CD4-positive, alpha-beta T cell (primary cell): ENCODE measurements around the gene STARD7. TPM values are rescaled to one million over a fixed set of nuclear protein-coding genes. Genes with fewer than 3 reads are reported as not detected.

Source experiments
- ATAC-seq: fragments of 200-7000 bp; cut with Tn5 transposase; one replicate; pipeline ENCODE4 v1.10.0; 2022; ENCODE audit warnings: mild to moderate bottlenecking; ENCODE audit not compliant: poor library complexity
- CTCF ChIA-PET: fragments of 350-600 bp; sonication (Branson Sonifier 250); formaldehyde crosslinking; loops from one replicate; lab custom pipeline; 2021; ENCODE audit warnings: antibody characterized with exemption, inconsistent platforms; lab: Charles Lee
- POLR2A ChIA-PET: fragments of 350-600 bp; sonication (Branson Sonifier 250); formaldehyde crosslinking; loops from one replicate; lab custom pipeline; 2021; ENCODE audit warnings: antibody characterized with exemption, inconsistent platforms; lab: Charles Lee
- DNase-seq, 14 experiments: peaks; one replicate each; pipeline ENCODE4 v3.0.0-alpha.2; 2013 to 2020; ENCODE audit warnings: mixed read lengths in 2 of 14
- H3K27ac ChIP-seq, 2 donors: one replicate each; pipeline versions ENCODE4 v1.5.1 to v1.7.0; 2013; ENCODE audit warnings: low read length in 2 of 2, low read depth in 1 of 2, mild to moderate bottlenecking in 1 of 2
- H3K27me3 ChIP-seq, 2 experiments: 1 replicate in 1 of 2; 2 replicates in 1 of 2; pipeline versions ENCODE4 v1.6.1 to v1.7.0; 2013; ENCODE audit warnings: low read length in 2 of 2, control low read depth in 1 of 2, mild to moderate bottlenecking in 1 of 2, moderate library complexity in 1 of 2; ENCODE audit not compliant: insufficient read depth in 2 of 2, control insufficient read depth in 1 of 2
- H3K36me3 ChIP-seq: one replicate; pipeline ENCODE4 v1.6.1; 2013; ENCODE audit warnings: low read length, control low read depth; ENCODE audit not compliant: insufficient read depth
- H3K4me1 ChIP-seq: one replicate; pipeline ENCODE4 v1.6.1; 2013; ENCODE audit warnings: low read length, control low read depth; ENCODE audit not compliant: insufficient read depth
- H3K4me3 ChIP-seq: one replicate; pipeline ENCODE4 v1.5.1; 2013; ENCODE audit warnings: mild to moderate bottlenecking, low read length, moderate library complexity
- H3K9me3 ChIP-seq, 2 experiments: 1 replicate in 1 of 2; 2 replicates in 1 of 2; pipeline versions ENCODE4 v1.6.1 to v1.7.0; 2013; ENCODE audit warnings: low read length in 2 of 2, mild to moderate bottlenecking in 2 of 2, control low read depth in 1 of 2, moderate library complexity in 1 of 2; ENCODE audit not compliant: control insufficient read depth in 1 of 2, insufficient read depth in 1 of 2
- H3K27ac Mint-ChIP-seq: one replicate; pipeline ENCODE4 v1.8.0; 2020; ENCODE audit warnings: mixed read lengths
- H3K27me3 Mint-ChIP-seq: one replicate; pipeline ENCODE4 v1.8.0; 2021; ENCODE audit warnings: mixed read lengths
- H3K36me3 Mint-ChIP-seq: one replicate; pipeline ENCODE4 v1.8.0; 2021; ENCODE audit warnings: low read depth, mixed read lengths
- H3K4me1 Mint-ChIP-seq: one replicate; pipeline ENCODE4 v1.8.0; 2021; ENCODE audit warnings: low read depth, mixed read lengths
- H3K4me3 Mint-ChIP-seq: one replicate; pipeline ENCODE4 v1.8.0; 2020; ENCODE audit warnings: mild to moderate bottlenecking, mixed read lengths
- H3K9me3 Mint-ChIP-seq: one replicate; pipeline ENCODE4 v1.8.0; 2020; ENCODE audit warnings: mixed read lengths
- CTCF ChIP-seq: fragments of 200-600 bp; IDR thresholded peaks from one replicate; pipeline ENCODE4 v1.8.0; 2022; ENCODE audit warnings: antibody characterized with exemption, mild to moderate bottlenecking
- intact Hi-C, 2 experiments: fragments of 100-400 bp; cut with DNase I in 1 of 2; cut with micrococcal nuclease in 1 of 2; formaldehyde crosslinking; loops; one replicate each; pipeline versions ENCODE4 v1.15.1 to v1.9.0; 2023 to 2025; cut with DNase I, micrococcal nuclease
- total RNA-seq, 174 experiments: library from RNA in 2 of 174; stranded (reverse) in 2 of 174; gene quantifications; one replicate each; pipeline ENCODE4 v1.2.3 and lab custom pipeline; 2021 to 2026

STARD7 gene
- total RNA-seq, 2 experiments from 2014 or later: 57.4 to 58.6 TPM

DNA sequence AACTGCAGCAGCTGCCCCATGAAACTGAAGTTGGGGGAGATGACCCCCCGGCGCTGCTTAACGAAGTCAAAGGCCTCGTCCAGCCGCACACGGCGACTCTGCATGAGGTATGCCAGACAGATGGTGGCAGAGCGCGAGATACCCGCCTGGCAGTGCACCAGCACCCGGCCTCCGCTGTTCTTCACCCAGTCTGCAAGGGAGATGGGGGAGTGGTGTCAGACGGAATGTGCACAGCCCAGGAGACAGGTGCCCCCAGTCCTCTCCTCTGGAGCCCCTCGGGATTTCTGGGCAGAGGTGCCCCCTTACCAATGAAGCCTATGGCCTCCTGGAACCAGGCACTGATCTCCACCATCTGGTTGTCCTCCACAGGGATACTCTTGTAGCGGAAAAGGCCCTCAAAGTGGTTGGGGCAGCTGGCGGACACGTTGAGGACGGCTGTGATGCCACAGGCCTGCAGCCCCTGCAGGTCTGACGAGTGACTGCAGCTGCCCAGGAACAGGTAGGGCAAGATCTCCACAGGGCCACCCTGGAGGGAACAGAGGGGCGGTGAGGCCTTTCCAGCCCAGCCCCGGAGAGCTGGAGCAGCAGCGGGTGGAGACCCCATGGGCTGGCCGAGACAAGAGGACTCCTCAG is 64.7 kb downstream of the STARD7 start:
- peak in 11 of 14 experiments; percentile 29 to 67 (median 48) for DNase-seq
- H3K9me3 Mint-ChIP-seq: no peaks in the 10 kb centered on the region
- peak overlapping the region; percentile 98 for H3K27ac Mint-ChIP-seq
- POLR2A ChIA-PET: interaction anchor here (2.7 to 13.8 kb wide), 4 partner anchors 14 to 64 kb away, joined by 17 to 199 read pairs (median 65); partner anchors contain the start of gene STARD7
- peaks cover 72% of the 10 kb centered on the region for H3K4me1 ChIP-seq
- intact Hi-C loops: loop anchor here (2.0 to 5.0 kb wide), 6 partner anchors 15 to 363 kb away; partner anchors contain the start of genes TMEM127 (in 2 of the 2), CIAO1 (in 1 of the 2), NEURL3 (in 1 of the 2) and STARD7 (in 1 of the 2)
- peaks cover 71% of the 10 kb centered on the region for H3K4me1 Mint-ChIP-seq
- peak overlapping the region; percentile 66 to 99 for H3K27ac ChIP-seq
- H3K36me3 Mint-ChIP-seq: peaks cover 53% of the 10 kb centered on the region
- CTCF ChIA-PET: interaction anchor here (1.3 to 15.2 kb wide), 2 partner anchors 27 to 31 kb away, joined by 7 to 229 read pairs; no protein-coding TSS in a partner anchor
- peak overlapping the region; percentile 98 for H3K4me3 Mint-ChIP-seq
- H3K9me3 ChIP-seq: no peaks in the 10 kb centered on the region
- no peaks in the 10 kb centered on the region for H3K27me3 ChIP-seq
- H3K27me3 Mint-ChIP-seq: no peaks in the 10 kb centered on the region
- no peak for ATAC-seq
- H3K36me3 ChIP-seq: peaks cover 28% of the 10 kb centered on the region
- H3K4me3 ChIP-seq: peak overlapping the region; percentile 93
- TF ChIP-seq CTCF: peak; percentile 18

DNA sequence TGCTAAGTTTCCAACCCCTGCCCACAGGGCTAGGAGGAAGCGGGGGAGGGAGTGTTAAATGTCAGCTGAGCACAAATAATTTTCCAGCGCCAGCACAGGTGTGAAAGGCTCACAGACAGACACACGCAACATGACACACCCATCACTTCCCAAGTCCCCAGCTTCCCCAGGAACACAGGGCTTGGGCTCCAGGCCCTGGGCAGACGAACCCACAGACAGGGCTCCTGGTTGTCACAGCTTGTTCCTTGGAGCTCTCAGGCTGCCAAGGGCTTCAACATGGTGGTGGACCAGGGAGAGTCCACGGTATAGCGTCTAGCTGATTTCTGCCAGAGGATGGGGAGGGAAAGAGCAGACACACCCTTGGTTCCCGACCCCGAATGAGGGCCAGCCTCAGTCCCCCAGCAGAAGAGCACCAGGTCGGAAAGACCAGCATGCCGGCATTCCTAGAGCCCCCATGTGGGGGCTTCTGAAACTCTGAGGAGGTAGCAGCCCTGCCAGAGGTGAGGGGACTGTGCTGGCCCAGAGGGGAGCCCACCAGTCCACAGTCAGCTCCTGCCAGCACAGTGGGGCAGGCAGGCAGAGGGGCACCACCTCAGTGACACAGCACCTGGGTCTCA is 65.3 kb downstream of the STARD7 start:
- intact Hi-C loops: loop anchor here (2.0 to 5.0 kb wide), 3 partner anchors 15 to 364 kb away; partner anchors contain the start of genes CIAO1 (in 1 of the 2), NEURL3 (in 1 of the 2) and TMEM127 (in 1 of the 2)
- Histone ChIP-seq H3K27ac (peak overlapping the region; percentile 66 to 99), H3K4me1 (peaks cover 70% of the 10 kb centered on the region), H3K4me3 (peak overlapping the region; percentile 93), H3K36me3 (peaks cover 28% of the 10 kb centered on the region), H3K9me3 (no peaks in the 10 kb centered on the region), H3K27me3 (no peaks in the 10 kb centered on the region)
- H3K27ac Mint-ChIP-seq: peak overlapping the region; percentile 98
- H3K27me3 Mint-ChIP-seq: no peaks in the 10 kb centered on the region
- peak overlapping the region; percentile 98 for H3K4me3 Mint-ChIP-seq
- no peaks in the 10 kb centered on the region for H3K9me3 Mint-ChIP-seq
- peak in 5 of 14 experiments; percentile 39 to 69 (median 44) for DNase-seq
- H3K4me1 Mint-ChIP-seq: peaks cover 71% of the 10 kb centered on the region
- ChIA-PET CTCF (interaction anchor here (1.0 to 15.2 kb wide), 6 partner anchors 24 to 123 kb away, joined by 4 to 229 read pairs (median 6); no protein-coding TSS in a partner anchor), POLR2A (interaction anchor here (1.2 to 13.8 kb wide), 5 partner anchors 15 to 151 kb away, joined by 4 to 199 read pairs (median 64); partner anchors contain the start of gene STARD7)
- no peak for ATAC-seq
- TF ChIP-seq CTCF: no peak
- peaks cover 51% of the 10 kb centered on the region for H3K36me3 Mint-ChIP-seq
